Measurements from ENCODE around the gene LRWD1.

DNA sequence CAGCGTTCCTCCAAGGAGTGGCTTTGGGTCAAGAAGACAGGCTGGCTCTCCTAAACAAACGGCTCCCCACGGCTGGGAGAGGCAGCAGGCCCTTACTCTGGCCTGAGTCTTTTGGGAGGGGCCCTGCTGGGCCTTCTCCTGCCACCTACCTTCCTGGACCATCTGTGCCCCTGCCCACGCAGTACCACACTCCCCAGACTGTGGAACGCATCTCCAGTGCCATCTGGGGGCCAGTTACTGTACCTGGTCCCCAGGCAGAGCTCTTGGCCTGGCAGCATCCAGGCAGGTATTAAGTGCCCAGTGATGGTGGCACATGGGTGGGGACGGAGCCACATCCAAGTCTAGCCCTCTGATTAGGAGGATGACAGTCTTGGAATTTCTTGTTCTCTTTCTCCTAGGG, 14.5 kb upstream of the LRWD1 start:
- TF ChIP-seq, protein P1, sequence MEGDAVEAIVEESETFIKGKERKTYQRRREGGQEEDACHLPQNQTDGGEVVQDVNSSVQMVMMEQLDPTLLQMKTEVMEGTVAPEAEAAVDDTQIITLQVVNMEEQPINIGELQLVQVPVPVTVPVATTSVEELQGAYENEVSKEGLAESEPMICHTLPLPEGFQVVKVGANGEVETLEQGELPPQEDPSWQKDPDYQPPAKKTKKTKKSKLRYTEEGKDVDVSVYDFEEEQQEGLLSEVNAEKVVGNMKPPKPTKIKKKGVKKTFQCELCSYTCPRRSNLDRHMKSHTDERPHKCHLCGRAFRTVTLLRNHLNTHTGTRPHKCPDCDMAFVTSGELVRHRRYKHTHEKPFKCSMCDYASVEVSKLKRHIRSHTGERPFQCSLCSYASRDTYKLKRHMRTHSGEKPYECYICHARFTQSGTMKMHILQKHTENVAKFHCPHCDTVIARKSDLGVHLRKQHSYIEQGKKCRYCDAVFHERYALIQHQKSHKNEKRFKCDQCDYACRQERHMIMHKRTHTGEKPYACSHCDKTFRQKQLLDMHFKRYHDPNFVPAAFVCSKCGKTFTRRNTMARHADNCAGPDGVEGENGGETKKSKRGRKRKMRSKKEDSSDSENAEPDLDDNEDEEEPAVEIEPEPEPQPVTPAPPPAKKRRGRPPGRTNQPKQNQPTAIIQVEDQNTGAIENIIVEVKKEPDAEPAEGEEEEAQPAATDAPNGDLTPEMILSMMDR (IDR thresholded peaks at IDR 0.05): no peak
- TF ChIP-seq POLR2AphosphoS5 (IDR thresholded peaks at IDR 0.05; ENCODE audit: low read depth, low read length): no peak
- TF ChIP-seq, protein P2, sequence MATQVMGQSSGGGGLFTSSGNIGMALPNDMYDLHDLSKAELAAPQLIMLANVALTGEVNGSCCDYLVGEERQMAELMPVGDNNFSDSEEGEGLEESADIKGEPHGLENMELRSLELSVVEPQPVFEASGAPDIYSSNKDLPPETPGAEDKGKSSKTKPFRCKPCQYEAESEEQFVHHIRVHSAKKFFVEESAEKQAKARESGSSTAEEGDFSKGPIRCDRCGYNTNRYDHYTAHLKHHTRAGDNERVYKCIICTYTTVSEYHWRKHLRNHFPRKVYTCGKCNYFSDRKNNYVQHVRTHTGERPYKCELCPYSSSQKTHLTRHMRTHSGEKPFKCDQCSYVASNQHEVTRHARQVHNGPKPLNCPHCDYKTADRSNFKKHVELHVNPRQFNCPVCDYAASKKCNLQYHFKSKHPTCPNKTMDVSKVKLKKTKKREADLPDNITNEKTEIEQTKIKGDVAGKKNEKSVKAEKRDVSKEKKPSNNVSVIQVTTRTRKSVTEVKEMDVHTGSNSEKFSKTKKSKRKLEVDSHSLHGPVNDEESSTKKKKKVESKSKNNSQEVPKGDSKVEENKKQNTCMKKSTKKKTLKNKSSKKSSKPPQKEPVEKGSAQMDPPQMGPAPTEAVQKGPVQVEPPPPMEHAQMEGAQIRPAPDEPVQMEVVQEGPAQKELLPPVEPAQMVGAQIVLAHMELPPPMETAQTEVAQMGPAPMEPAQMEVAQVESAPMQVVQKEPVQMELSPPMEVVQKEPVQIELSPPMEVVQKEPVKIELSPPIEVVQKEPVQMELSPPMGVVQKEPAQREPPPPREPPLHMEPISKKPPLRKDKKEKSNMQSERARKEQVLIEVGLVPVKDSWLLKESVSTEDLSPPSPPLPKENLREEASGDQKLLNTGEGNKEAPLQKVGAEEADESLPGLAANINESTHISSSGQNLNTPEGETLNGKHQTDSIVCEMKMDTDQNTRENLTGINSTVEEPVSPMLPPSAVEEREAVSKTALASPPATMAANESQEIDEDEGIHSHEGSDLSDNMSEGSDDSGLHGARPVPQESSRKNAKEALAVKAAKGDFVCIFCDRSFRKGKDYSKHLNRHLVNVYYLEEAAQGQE (IDR thresholded peaks at IDR 0.05; ENCODE audit: insufficient read depth in 1 of 2, low read depth in 2 of 2, low read length in 1 of 2): no peak
- no peak for TF ChIP-seq SIN3A (IDR thresholded peaks at IDR 0.05; ENCODE audit: borderline replicate concordance, insufficient read depth, low read depth, low read length)
